Mucosa of descending colon (tissue), 3 donors: Measurements from ENCODE around the gene SECTM1. TPM values are rescaled to one million over a fixed set of nuclear protein-coding genes. Genes with fewer than 3 reads are reported as not detected.

ENCODE experiments used
- ATAC-seq: fragments of 200-7000 bp; cut with Tn5 transposase; one replicate; pipeline ENCODE4 v1.9.1; 2020; ENCODE audit warnings: mild to moderate bottlenecking, moderate library complexity
- DNase-seq, 3 donors: peaks; one replicate each; pipeline ENCODE4 v3.0.0-alpha.2; 2020
- H3K36me3 ChIP-seq: fragments of 200-600 bp; one replicate; pipeline ENCODE4 v1.8.0; 2021; ENCODE audit warnings: low read depth, mild to moderate bottlenecking
- H3K4me1 ChIP-seq: fragments of 200-600 bp; one replicate; pipeline ENCODE4 v1.8.0; 2021; ENCODE audit warnings: low read depth, mild to moderate bottlenecking
- H3K4me3 ChIP-seq: fragments of 200-600 bp; one replicate; pipeline ENCODE4 v1.8.0; 2021; ENCODE audit warnings: mild to moderate bottlenecking
- H3K9me3 ChIP-seq: fragments of 200-600 bp; one replicate; pipeline ENCODE4 v1.8.0; 2021; ENCODE audit warnings: mild to moderate bottlenecking
- CTCF ChIP-seq: fragments of 200-600 bp; IDR thresholded peaks from one replicate; pipeline ENCODE4 v1.8.0; 2022; ENCODE audit warnings: antibody characterized with exemption, mild to moderate bottlenecking
- intact Hi-C, 2 donors: fragments of 100-400 bp; cut with DNase I in 1 of 2; cut with micrococcal nuclease in 1 of 2; formaldehyde crosslinking; loops; one replicate each; pipeline versions ENCODE4 v1.11.0 to v1.11.1; 2022; cut with DNase I, micrococcal nuclease
- total RNA-seq, 3 donors: library from RNA; stranded (reverse); fragmentation: NEBNext Ultra II Directional in 2 of 3; extraction: Animal tissue kit (Norgen Biotek cat#: 25700) in 2 of 3; gene quantifications; one replicate each; pipeline versions ENCODE4 v1.2.1 to v1.2.4, GENCODE V29; 2021 to 2023
- donor health status: DM: no; HTN: no; CAD: no; lungs with moderate emphysema.
- donor health status: DM: no; HTN: no; CAD: no.
- donor health status: DM: no; HTN: yes; CAD: no.

Gene SECTM1
- total RNA-seq, 3 donors from 2014 or later, result 127 to 268 (median 213) TPM

GRCh38 chr17:82321947-82322466 is 11.6 kb downstream of the SECTM1 start:
- Histone ChIP-seq H3K4me1 (no peaks in the 10 kb centered on the region), H3K36me3 (no peaks in the 10 kb centered on the region), H3K9me3 (no peaks in the 10 kb centered on the region), H3K4me3 (no peak overlapping the region)
- no peak for DNase-seq
- TF ChIP-seq CTCF, result no peak
- no peak for ATAC-seq
- intact Hi-C loops, result loop anchor here in 1 of 2 donors (10.0 kb wide), 1 partner anchor 87 kb away; no protein-coding TSS in a partner anchor

GRCh38 chr17:82320956-82321927 is 12.3 kb downstream of the SECTM1 start:
- intact Hi-C loops, result loop anchor here in 1 of 2 donors (10.0 kb wide), 1 partner anchor 86 kb away; no protein-coding TSS in a partner anchor
- no peaks in the 10 kb centered on the region for H3K4me1 ChIP-seq
- DNase-seq (peak in 1 of 3 donors; percentile 52), ATAC-seq (peak; percentile 28)
- H3K36me3 ChIP-seq, result no peaks in the 10 kb centered on the region
- H3K4me3 ChIP-seq, result no peak overlapping the region
- H3K9me3 ChIP-seq, result no peaks in the 10 kb centered on the region
- TF ChIP-seq CTCF, result peak; percentile 79

GRCh38 chr17:82320140-82320840 is 13.3 kb downstream of the SECTM1 start:
- H3K9me3 ChIP-seq, result no peaks in the 10 kb centered on the region
- intact Hi-C loops, result loop anchor here in 1 of 2 donors (10.0 kb wide), 1 partner anchor 85 kb away; no protein-coding TSS in a partner anchor
- no peak for TF ChIP-seq CTCF
- H3K36me3 ChIP-seq, result no peaks in the 10 kb centered on the region
- ATAC-seq (peak; percentile 1), DNase-seq (no peak)
- no peaks in the 10 kb centered on the region for H3K4me1 ChIP-seq
- H3K4me3 ChIP-seq, result no peak overlapping the region

- Histone ChIP-seq H3K4me1 (no peaks in the 10 kb centered on the region), H3K9me3 (no peaks in the 10 kb centered on the region), H3K36me3 (no peaks in the 10 kb centered on the region), H3K4me3 (no peak overlapping the region)
- TF ChIP-seq CTCF, result no peak
- ATAC-seq (no peak), DNase-seq (no peak)
- intact Hi-C loops, result loop anchor here in 1 of 2 donors (10.0 kb wide), 1 partner anchor 85 kb away; no protein-coding TSS in a partner anchor
Measured at GRCh38 chr17:82319619-82320062, 13.9 kb downstream of the SECTM1 start.

- H3K4me3 ChIP-seq, result no peak overlapping the region
- ATAC-seq, result no peak
- DNase-seq, result no peak
- no peaks in the 10 kb centered on the region for H3K36me3 ChIP-seq
- no peaks in the 10 kb centered on the region for H3K4me1 ChIP-seq
- intact Hi-C loops, result no loop called here
- no peak for TF ChIP-seq CTCF
- no peaks in the 10 kb centered on the region for H3K9me3 ChIP-seq
Measured at GRCh38 chr17:82318772-82319606, 14.6 kb downstream of the SECTM1 start.
